MM.1S (cell line): ENCODE data around the gene GPA33.

Source experiments
- DNase-seq: peaks from one replicate; pipeline ENCODE4 v3.0.0-alpha.2; 2015
- H2AFZ ChIP-seq: fragments of 300-600 bp; sonication (generic); 2 replicates; pipeline ENCODE4 v1.6.0; 2016; ENCODE audit warnings: antibody characterized with exemption, low read length
- H3F3A ChIP-seq: fragments of 300-600 bp; sonication (generic); 2 replicates; pipeline ENCODE4 v1.6.1; 2016; ENCODE audit warnings: mild to moderate bottlenecking, antibody characterized with exemption, low read length, moderate library complexity, mixed read lengths; ENCODE audit not compliant: insufficient read depth
- H3K27ac ChIP-seq: fragments of 300-600 bp; sonication (generic); 2 replicates; pipeline ENCODE4 v1.5.1; 2016; ENCODE audit warnings: mild to moderate bottlenecking, low read length
- H3K27me3 ChIP-seq: fragments of 300-600 bp; sonication (generic); replicated peaks from 2 replicates; pipeline ENCODE4 v1.6.0; 2016; ENCODE audit warnings: low read length; ENCODE audit not compliant: insufficient read depth
- H3K36me3 ChIP-seq: fragments of 300-600 bp; sonication (generic); replicated peaks from 2 replicates; pipeline ENCODE4 v1.6.1; 2016; ENCODE audit warnings: mild to moderate bottlenecking, low read length, mixed read lengths; ENCODE audit not compliant: insufficient read depth
- H3K4me1 ChIP-seq: fragments of 300-600 bp; sonication (generic); 2 replicates; pipeline ENCODE4 v1.6.1; 2016; ENCODE audit warnings: low read length, mixed read lengths
- H3K4me2 ChIP-seq: fragments of 300-600 bp; sonication (generic); 2 replicates; pipeline ENCODE4 v1.6.0; 2016; ENCODE audit warnings: low read depth, low read length
- H3K4me3 ChIP-seq: fragments of 300-600 bp; sonication (generic); 2 replicates; pipeline ENCODE4 v1.5.1; 2016; ENCODE audit warnings: low read length, mixed read lengths
- H3K79me2 ChIP-seq: fragments of 300-600 bp; sonication (generic); 2 replicates; pipeline ENCODE4 v1.6.1; 2016; ENCODE audit warnings: mixed run types, low read length, mixed read lengths
- H3K9ac ChIP-seq: fragments of 300-600 bp; sonication (generic); 2 replicates; pipeline ENCODE4 v1.6.1; 2016; ENCODE audit warnings: low read length, mixed read lengths
- H3K9me2 ChIP-seq: fragments of 300-600 bp; sonication (generic); replicated peaks from 2 replicates; pipeline ENCODE4 v1.6.1; 2016; ENCODE audit warnings: mild to moderate bottlenecking, low read length, mixed read lengths; ENCODE audit not compliant: insufficient read depth
- H3K9me3 ChIP-seq: fragments of 300-600 bp; sonication (generic); replicated peaks from 2 replicates; pipeline ENCODE4 v1.6.1; 2016; ENCODE audit warnings: mild to moderate bottlenecking, low read length, mixed read lengths; ENCODE audit not compliant: insufficient read depth
- H4K20me1 ChIP-seq: fragments of 300-600 bp; sonication (generic); 2 replicates; pipeline ENCODE4 v1.6.1; 2016; ENCODE audit warnings: mild to moderate bottlenecking, low read length, moderate library complexity, mixed read lengths; ENCODE audit not compliant: insufficient read depth
- CTCF ChIP-seq: fragments of 300-600 bp; sonication (generic); IDR thresholded peaks from 2 replicates; pipeline ENCODE4 v1.5.1; 2016; ENCODE audit warnings: antibody characterized with exemption, low read length, mixed read lengths
- EZH2 ChIP-seq: fragments of 300-600 bp; sonication (generic); optimal IDR thresholded peaks from 2 replicates; pipeline ENCODE3; 2017; ENCODE audit warnings: low read depth, mild to moderate bottlenecking, antibody characterized with exemption, low read length, mixed read lengths
- EZH2phosphoT487 ChIP-seq: fragments of 300-600 bp; sonication (generic); IDR thresholded peaks from 2 replicates; pipeline ENCODE4 v1.6.1; 2018; ENCODE audit warnings: antibody characterized with exemption, low read length

Gene GPA33

GRCh38 chr1:167084757-167085156 lies 5.4 kb downstream of the GPA33 start:
- no peak overlapping the region for H3K4me2 ChIP-seq
- no peaks in the 10 kb centered on the region for H3K4me1 ChIP-seq
- no peak for DNase-seq
- H3K9me2 ChIP-seq, result no peaks in the 10 kb centered on the region
- no peak overlapping the region for H3K4me3 ChIP-seq
- H3F3A ChIP-seq, result no peaks in the 10 kb centered on the region
- no peak for TF ChIP-seq EZH2phosphoT487
- TF ChIP-seq CTCF, result no peak
- TF ChIP-seq EZH2, result no peak
- no peak overlapping the region for H3K9ac ChIP-seq
- H3K79me2 ChIP-seq, result no peaks in the 10 kb centered on the region
- H3K27me3 ChIP-seq, result no peaks in the 10 kb centered on the region
- no peak overlapping the region for H3K27ac ChIP-seq
- H3K9me3 ChIP-seq, result no peaks in the 10 kb centered on the region
- no peaks in the 10 kb centered on the region for H4K20me1 ChIP-seq
- H2AFZ ChIP-seq, result no peak overlapping the region
- no peaks in the 10 kb centered on the region for H3K36me3 ChIP-seq

- Histone ChIP-seq H3K27me3 (no peaks in the 10 kb centered on the region), H3K79me2 (no peaks in the 10 kb centered on the region), H3K9me2 (no peaks in the 10 kb centered on the region), H3F3A (no peaks in the 10 kb centered on the region), H3K4me1 (no peaks in the 10 kb centered on the region), H3K4me3 (no peak overlapping the region), H4K20me1 (no peaks in the 10 kb centered on the region), H3K27ac (no peak overlapping the region), H3K9me3 (no peaks in the 10 kb centered on the region), H3K9ac (no peak overlapping the region), H2AFZ (no peak overlapping the region), H3K36me3 (no peaks in the 10 kb centered on the region), H3K4me2 (no peak overlapping the region)
- TF ChIP-seq EZH2phosphoT487 (no peak), CTCF (no peak), EZH2 (no peak)
- DNase-seq, result no peak
Measured at GRCh38 chr1:167083871-167084270, 6.3 kb downstream of the GPA33 start.

- DNase-seq, result no peak
Measured at GRCh38 chr1:167083066-167083665, 7.0 kb downstream of the GPA33 start.

More at GRCh38 chr1:167083066-167083665, 7.0 kb downstream of the GPA33 start:
- Histone ChIP-seq H3K27ac (no peak overlapping the region), H3K27me3 (no peaks in the 10 kb centered on the region), H2AFZ (no peak overlapping the region), H3K4me1 (no peaks in the 10 kb centered on the region), H3K79me2 (no peaks in the 10 kb centered on the region), H4K20me1 (no peaks in the 10 kb centered on the region), H3K9me3 (no peaks in the 10 kb centered on the region), H3K4me2 (no peak overlapping the region), H3K4me3 (no peak overlapping the region), H3K36me3 (no peaks in the 10 kb centered on the region), H3F3A (no peaks in the 10 kb centered on the region), H3K9ac (no peak overlapping the region), H3K9me2 (no peaks in the 10 kb centered on the region)
- TF ChIP-seq EZH2 (no peak), CTCF (no peak), EZH2phosphoT487 (no peak)
